ENCODE measurements around the gene APBB1.

APBB1 gene

GRCh38 chr11:6390718-6391469, 28.0 kb downstream of the APBB1 start:
- no peak for FAIRE-seq

- no peak for FAIRE-seq
Observed at GRCh38 chr11:6389905-6390717, 28.8 kb downstream of the APBB1 start, which contains the start of gene SMPD1. Gene SMPD1 (plus strand): TSS chr11:6390474. CDS start chr11:6390599, 125 bp downstream.

- no peak for FAIRE-seq
Observed at GRCh38 chr11:6388748-6389147, 30.1 kb downstream of the APBB1 start.

DNA sequence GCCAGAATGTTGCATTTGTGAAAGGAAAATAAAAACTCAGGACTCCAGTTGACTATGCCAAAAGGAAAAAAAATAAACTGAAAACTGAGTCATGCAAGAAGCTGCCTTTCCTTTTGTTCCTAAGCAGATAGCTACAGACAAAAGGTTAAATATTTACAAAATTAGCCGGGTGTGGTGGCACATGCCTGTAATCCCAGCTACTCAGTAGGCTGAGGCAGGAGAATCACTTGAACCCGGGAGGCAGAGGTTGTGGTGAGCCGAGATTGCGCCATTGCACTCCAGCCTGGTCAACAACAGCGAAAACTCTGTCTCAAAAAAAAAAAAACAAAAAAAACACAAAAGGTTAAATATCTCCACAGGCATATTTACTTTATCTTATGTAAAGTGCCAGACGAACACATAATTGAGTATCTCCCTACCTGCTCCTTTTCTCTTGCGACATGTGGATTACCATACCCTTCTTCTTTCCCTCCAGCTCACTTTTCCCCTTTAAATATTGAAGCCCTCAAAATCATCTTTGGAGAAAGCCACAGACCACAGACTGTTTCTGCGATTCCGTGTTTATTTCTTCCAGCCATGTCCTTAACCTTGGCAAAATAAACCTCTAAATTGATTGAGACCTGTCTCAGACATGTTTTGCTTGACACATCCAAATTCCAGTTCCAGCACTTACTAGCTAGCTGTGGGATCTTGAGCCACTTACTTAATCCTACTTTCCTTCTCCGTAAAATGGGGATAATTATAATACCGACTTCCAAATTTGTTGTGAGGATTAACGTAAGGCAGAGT, 30.9 kb downstream of the APBB1 start:
- no peak for FAIRE-seq

GRCh38 chr11:6385046-6385777, 33.7 kb downstream of the APBB1 start:
- FAIRE-seq: no peak

DNA sequence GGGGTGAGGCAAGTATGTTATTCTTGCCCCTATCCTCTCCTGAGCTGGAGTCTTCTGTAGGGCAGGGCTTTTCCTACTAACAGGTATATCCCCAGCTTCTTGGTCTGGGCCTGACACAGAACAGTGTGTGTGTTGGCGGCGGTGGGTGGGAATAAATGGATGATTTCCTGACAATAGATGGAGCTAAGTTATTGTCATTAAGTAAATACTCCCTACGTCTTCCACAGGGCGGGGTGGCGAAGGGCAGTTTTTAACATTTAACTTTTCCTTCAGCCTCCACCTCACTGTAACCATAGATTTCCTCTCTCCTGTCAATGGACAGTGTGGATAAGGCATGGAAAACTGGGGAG, 40.3 kb downstream of the APBB1 start:
- FAIRE-seq: no peak

DNA sequence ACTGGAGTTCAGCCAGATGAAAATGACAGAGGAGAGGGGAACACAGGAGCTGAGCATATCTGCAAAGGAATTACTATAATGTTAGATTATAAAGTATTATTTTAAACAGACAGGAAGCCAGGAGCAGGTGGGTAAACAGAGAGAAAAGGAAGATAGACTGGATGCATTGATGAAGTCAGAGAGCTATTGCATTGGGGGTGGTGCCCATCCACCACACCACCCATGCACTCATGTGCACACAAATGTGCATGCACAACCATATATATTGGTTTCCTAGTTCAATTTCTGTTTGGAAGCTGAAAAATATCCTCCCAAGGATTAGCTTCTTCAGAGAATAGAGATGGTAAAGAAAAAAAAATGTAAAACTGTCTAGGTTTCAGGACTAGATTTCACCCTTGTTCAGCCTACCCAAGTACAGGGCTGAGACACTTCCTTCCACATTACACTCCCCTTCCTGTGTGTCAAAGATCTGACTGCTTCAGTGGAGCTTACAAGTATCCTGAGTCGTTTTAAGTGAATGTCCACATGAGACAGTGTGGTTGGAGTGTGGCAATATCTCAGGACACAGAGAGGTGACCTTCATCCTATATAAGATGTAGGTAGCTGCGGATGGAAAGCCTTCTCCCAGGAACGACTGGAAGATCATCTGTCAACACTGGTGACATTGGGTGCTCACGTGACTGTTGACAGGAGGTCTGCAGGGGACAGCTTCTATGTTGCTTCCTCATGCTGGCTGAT, 40.8 kb downstream of the APBB1 start:
- FAIRE-seq: no peak

GRCh38 chr11:6371825-6372224, 47.1 kb downstream of the APBB1 start:
- FAIRE-seq: no peak

DNA sequence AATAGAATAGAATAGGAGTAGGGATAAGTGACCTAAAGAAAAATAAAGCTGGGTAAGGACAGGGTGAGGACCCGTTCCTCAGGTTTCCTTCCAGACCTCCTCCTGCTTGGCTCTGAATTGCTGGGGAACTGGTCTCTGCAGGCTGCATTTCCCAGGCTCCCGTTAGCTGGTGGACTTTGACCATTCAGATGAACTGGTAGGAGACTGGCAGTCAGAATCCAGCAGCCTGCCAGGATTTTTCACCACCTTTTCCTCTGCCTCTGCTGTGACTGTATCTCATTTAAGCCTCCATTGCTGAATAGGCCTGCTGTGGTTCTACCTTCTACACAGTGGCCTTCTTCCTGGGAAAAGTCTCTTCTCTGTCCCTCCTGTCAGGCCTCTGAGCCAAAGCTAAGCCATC, 53.2 kb downstream of the APBB1 start:
- FAIRE-seq: no peak

DNA sequence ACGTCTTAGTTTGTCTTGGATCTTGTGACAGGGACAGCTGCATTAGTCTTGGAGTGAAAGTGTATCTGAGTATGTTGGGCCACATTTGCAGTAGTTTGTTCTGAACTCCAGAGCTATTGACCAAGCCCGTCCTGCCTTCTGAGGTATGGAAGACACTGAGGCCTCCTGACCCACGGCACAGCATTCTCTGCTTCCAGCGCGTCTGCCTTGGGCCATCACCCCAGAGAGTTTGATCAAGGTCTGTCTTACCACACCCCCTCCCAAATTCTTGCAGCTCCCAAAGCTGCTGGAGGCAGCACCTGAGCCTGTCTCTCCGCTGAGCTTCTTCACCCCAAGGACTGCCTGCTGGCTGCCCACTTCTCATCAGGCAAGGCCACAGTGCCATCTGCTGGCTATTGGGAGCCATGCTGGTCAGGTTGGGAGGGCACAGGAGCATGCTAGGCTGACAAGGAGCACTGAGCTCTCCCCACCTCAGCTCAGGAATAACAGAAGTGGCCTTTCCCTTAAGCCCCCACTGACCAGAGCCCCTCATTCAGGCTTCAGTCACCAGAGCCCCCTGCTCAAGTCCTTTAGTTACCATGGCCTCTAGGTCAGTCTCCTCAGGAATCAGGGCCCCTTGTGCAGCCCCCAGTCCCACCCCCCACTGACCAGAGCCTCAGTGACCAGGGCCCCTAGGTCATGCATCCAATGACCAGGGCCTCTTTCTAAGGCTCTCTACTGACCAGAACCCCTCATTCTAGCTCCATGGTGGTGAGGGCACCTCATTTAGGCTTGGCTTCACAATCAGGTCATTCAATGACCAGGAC, 55.8 kb downstream of the APBB1 start:
- FAIRE-seq: no peak

DNA sequence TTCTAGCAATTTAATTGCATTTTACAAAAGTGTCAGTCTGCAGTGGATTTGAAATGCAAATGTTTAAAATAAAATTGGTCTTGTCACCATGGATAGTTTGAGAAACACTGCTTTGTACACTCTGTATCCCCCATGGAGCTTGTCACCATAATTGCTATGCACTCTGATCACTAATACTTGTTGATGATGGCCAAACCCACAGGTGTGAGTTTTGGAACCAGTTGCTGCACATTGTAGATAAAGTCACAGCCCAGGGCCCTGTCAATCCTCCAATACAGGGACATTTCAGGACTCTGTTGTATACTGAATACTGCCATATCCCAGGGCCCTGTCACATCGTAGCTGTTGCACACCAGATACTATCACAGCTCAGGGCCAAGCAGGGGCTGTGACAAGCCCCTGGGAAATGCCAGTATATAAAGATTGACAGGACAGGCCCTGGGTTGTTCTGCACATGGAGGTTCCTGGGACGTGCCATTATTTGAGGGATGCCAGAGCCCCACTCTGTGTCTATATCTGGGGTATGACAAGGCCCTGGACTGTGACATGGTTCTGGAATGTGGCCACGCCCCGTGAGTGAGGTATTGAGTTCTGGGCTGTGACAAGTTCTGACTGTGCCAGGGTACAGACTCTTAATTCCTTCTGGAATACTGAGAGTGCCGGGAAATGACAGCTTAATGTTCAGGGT, 56.6 kb downstream of the APBB1 start:
- no peak for FAIRE-seq

- no peak for FAIRE-seq
Observed at GRCh38 chr11:6360183-6360582, 58.7 kb downstream of the APBB1 start.

GRCh38 chr11:6357222-6357621, 61.7 kb downstream of the APBB1 start:
- no peak for FAIRE-seq

DNA sequence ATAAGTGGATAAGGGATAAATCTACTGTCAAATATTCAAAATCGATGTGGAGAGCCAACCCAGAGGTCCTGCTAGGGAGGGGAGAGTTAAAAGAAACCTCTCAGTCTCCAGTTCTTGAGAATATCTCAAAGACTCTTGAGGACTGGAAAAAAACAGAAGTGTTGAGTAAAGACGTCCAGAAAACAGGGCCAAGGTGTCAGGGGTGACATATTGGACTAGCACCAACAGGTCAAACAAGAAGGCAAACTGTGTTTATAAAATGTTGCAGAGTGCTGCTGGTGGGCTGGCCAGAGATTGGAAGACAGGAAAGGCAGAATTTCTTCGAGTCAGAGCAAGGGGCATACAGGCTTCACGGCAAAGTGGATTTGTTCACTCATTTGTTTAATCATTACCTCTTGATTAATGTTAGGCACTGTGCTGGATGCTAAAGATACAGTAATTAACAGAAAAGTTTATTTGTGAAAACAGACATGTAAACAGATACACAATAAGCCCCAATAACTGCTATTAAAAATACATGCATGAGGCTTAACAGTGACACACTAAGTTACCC, 62.3 kb downstream of the APBB1 start:
- no peak for FAIRE-seq

DNA sequence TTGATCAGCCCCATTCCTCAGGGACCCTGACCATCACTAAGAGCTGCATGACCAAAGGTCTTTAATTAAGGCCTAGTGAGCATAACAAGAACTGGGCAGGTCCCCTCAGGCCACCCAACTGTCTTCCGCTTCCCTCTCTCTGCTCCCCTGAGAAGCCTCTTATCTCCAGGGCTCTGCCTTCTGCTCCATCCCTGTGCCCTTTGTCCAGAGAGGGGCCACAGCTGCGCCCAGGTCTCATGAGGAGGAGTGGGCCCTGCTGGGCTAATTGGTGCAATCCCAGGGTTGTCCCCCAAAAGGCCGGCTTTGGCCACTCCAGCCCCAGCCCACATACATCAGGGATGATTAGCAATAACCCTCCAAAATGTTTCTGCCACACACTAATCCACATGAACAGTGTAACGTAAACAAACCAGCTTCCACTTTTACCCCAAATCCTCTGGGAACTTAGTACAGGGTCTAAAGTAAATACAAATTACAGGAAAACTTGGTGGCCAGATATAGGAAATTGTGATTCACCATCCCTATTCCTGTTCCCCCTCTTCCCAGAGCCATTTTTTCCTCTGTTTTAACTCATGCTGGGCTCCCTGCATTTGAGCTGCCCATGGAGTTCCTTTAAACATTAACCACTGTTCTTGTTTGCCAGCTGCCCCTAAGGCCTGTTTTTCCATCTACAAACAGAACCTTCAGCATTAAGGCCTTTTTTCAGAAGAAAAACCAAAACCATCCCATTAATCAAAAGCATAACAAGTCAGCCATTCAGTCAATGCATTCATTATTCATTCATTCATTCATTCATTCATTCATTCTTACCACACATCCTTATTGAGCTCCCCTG, 64.0 kb downstream of the APBB1 start:
- no peak for FAIRE-seq

DNA sequence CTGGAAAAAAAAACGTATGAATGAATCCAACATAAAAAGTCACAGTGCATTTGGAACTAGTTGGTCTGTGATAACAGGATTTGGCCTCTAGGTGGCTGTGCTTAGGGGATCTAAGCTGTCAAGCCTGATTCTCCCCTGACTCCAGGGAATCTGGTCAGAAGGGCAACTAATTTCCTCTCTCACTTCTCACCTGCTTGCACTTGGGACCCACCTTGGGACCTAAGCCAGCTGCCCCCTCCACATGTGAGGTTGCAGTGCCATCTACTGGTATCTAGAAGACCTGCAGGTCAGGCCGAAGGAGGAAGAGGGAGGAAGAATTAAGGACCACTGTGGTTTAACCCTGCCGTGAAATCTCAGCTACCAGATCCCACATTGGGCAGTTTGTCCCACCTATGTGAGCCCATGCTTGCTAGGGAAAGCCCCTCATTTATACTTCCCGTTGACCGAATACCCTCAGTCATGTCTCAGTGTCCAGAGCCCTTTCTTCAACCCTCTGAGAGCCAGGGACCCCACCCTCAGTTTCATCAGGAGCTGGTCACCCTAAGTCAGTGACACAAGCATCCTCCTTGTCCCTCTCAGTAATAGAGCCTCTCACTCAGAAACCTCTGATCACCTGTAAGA, 65.4 kb downstream of the APBB1 start:
- no peak for FAIRE-seq

DNA sequence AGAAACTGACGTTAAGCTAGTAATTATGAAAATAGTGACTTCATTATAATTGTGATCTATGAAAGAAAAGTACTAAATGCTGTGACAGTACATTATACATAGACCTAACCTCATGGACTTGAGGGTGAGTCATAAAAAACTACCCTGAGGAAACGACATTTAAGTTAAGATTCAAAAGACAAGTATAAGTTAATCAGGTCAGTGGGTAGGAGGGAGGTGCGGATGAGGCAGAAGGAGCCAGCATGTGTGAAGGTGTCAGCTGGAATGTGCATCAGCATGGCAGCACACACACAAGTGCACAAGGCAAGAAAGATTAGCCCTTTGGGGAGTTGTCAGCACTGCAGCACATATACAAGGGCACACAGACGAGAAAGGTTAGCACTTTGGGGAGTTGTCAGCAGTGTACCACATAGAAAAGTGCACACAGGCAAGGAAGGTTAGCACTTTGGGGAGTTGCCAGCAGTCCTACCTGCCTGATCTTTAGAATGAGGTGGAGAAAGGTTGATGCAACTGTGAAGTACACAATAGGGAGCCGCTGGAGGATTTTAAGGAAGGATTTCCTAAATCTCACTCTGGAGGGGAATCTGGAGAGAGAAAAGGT, 67.0 kb downstream of the APBB1 start:
- no peak for FAIRE-seq

GRCh38 chr11:6350486-6350885, 68.4 kb downstream of the APBB1 start:
- no peak for FAIRE-seq

Data from A204.1 (cell line).